Activated CD4-positive, alpha-beta T cell treated with anti-CD3 and anti-CD28 coated beads, Interleukin-2, amount 50 U/mL, for 4 hours (primary cell): Measurements from ENCODE around the gene GNAL.

Source experiments
- DNase-seq, 2 experiments: peaks; one replicate each; pipeline ENCODE4 v3.0.0-alpha.2; 2020

GNAL gene

GRCh38 chr18:11729556-11729955, 40.5 kb downstream of the GNAL start:
- DNase-seq: no peak

GRCh38 chr18:11733031-11733430, 44.0 kb downstream of the GNAL start:
- DNase-seq: peak; percentile 54 to 61

- no peak for DNase-seq
These were observed 47.6 kb downstream of the GNAL start for GRCh38 chr18:11736656-11737055.

GRCh38 chr18:11739893-11740292, 50.8 kb downstream of the GNAL start:
- DNase-seq: no peak

DNA sequence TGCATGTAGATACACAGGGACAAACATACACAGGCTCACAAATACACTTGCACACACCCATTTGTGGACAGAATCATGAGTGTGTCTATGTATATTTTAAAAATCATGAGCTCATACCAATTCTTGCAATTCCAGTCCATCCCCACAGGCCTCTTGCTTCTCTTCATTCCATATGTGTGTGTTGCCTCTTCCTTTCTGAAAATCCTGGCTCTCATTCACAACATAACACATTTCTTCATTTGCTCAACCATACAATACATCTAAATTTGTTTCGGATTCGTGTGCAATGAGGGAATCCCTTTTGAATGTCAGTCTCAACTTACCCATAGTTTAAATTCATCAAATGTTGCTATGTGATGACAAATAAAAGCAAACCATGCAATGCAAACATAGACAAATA, 51.4 kb downstream of the GNAL start:
- no peak for DNase-seq

- no peak for DNase-seq
These were observed 52.6 kb downstream of the GNAL start for GRCh38 chr18:11741505-11742145.

DNA sequence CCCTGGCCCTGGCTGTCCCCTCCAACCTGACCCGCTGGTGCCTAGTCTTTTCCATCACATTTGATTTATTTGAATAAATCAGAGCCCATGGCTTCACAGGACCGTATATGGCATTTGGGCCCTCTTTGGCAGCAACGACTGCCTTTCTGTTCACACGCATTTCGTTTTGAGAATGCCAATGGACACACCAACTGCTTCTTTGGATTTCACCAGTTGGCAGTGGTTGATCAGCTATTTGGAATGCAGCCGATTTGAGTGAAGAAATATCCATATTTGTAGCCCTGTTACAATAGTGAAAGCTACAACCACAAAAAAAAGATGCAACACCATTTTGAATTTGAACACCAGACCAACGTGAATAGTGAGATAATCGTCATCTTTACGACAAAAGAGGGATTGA, 56.5 kb downstream of the GNAL start:
- DNase-seq: no peak

DNA sequence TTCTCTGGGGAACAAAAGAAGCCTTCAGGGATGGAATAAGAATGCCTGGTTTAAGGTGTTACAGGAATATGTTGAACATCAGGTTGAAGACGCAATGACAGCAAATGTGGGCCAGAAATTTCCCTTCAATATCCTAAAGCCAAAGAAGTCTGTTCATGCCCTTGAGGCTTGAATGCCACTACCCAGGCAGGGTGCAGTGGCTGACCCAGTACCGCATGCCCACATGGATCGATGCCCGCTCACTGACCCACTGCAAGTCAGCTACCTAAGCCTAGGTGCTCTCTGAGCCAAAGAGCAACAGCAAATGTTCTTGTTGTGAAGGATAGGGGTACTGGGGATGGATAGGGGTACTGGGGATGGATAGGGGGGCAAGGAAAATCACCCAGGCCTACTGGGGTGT, 58.2 kb downstream of the GNAL start:
- no peak for DNase-seq

GRCh38 chr18:11747731-11748130, 58.7 kb downstream of the GNAL start:
- no peak for DNase-seq

DNA sequence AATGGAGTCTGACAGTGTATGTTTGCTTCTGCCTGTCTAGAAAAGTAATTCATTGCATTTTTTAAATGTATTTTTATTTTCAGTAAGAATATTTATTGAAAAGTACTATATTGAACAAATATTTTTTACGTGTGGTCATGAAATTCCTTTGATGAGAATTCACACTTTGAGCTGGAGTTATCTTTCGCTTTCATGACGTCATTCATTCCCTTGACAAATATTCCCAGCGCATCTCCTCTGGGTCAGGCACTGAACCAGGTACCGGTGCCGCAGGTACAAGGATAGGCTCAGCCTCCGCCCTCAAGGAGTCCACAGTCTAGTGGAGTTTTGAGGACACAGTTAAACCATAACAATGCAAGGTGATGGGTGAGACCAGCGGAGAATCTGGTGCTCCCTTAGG, 60.2 kb downstream of the GNAL start:
- no peak for DNase-seq

GRCh38 chr18:11750171-11750570, 61.1 kb downstream of the GNAL start:
- DNase-seq: no peak

- DNase-seq: no peak
These were observed 61.7 kb downstream of the GNAL start for GRCh38 chr18:11750581-11751310.

GRCh38 chr18:11751341-11752115, 62.5 kb downstream of the GNAL start:
- DNase-seq: no peak

DNA sequence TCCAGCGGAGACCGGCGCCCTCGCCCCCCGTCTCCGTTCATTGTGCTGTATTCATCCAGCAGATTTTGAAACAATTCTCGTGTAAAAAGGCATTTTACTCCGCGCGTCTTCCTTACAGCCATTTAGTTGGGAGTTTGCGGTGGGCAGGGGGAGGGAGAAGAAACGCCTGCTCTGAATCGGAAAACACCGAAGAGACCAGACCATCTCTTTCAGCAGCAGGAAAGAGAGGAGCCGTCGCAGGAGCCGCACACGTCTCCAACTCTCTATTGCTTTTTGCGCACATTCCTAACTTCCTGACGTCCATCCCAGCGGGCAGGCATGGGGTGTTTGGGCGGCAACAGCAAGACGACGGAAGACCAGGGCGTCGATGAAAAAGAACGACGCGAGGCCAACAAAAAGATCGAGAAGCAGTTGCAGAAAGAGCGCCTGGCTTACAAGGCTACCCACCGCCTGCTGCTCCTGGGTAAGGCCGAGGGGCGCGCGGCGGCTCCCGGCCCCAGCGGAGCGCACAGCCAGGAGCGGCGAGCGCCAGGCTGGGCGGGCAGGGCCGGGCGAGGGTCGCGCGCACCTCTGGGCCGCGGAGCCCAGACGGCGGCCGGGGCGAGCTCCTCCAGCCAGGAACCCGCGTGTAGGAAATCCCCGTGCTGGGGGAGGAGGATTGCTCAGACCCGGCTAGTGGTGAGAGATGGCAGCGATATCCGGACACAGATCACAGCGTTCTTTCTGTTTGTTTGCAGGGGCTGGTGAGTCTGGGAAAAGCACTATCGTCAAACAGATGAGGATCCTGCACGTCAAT, 63.2 kb downstream of the GNAL start:
- DNase-seq: no peak

- no peak for DNase-seq
These were observed 65.9 kb downstream of the GNAL start for GRCh38 chr18:11754979-11755378.

- DNase-seq: no peak
These were observed 68.1 kb downstream of the GNAL start for GRCh38 chr18:11757084-11757590.

GRCh38 chr18:11759456-11759855, 70.4 kb downstream of the GNAL start:
- no peak for DNase-seq

DNA sequence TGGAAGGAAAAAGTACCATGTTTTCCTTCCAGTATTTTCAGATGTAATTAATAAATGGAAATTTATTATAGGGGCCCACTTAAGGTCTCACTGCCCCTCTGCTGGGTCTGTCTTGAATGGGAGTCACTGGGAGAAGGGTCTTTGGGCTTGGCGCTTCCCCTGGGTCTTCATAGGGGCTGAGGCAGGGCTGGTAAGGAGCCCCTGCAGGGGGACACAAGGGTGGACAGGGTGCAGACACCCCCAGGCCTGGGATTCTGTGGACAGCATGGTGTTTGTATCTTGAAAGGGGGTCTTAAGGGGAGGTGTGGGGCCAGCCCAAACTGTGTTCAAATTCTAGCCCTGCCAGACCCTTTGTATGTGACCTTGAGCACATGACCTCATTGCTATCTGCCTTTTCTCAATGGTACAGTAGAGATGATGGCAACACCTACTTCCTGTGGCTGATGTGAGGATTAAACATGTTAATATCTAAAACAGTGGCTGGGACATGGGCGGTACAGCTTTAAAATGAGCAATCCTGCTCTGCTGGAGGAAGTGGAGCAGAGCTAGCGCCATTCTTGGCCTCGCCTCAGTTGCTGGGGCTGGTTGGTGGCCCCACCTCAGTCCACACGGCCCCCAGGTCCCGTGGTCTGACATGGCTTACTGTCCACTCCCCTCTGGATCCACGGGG, 71.6 kb downstream of the GNAL start:
- no peak for DNase-seq

DNA sequence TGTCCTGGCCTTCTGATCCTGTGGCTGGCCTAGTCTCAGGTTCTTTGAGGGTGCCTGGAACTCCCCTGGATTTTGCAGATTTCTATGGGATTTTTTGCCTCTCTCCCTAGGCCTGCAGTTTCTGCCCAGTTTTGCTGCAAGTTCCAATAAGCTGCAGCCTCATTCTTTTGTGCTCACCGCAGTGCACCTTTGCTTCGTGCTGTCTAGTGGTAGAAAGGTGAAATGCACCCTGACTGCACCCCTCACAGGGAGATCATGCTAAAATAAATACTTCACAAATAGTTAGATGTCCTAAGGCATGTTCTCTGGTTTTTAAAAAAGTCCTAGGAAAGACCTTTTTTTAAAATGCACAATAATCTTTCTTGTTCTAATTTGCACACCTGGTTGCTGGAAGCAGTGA, 72.5 kb downstream of the GNAL start:
- no peak for DNase-seq

DNA sequence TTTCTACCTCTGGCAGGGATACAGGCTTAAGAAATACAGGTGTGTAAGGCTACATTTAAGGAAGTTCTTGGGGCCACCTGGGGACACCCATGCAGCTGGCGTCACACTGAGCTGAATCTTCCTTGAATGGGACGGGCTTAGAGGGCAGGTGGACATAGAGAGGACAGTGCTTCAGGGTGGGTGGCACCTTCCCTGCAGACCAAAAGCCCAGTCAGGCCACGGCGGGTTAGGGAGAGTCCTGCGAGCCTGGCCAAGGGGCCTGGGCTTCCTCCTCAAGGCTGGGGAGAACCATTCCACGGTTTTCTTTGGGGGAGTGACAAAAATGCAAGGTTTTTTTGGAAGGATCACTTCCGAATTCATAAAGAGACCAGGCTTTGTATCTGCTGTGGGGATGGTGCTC, 73.4 kb downstream of the GNAL start:
- DNase-seq: no peak

DNA sequence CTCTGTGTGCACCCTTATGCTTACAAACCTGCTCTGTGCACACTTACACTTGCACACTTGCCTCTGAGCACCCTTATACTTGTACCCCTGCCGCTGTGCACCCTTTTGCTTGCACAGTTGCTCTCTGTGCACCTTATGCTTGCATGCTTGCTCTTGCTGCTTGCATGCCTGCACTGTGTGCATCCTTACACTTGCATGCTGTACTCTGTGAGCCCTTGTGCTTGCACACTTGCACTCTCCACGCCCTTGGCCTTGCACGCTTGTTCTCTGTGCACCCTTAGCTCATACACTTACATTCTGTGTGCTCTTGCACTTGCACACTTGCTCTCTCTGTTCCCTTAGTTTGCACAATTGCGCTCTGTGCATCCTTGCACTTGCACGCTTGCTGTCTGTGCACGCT, 78.3 kb downstream of the GNAL start:
- no peak for DNase-seq

DNA sequence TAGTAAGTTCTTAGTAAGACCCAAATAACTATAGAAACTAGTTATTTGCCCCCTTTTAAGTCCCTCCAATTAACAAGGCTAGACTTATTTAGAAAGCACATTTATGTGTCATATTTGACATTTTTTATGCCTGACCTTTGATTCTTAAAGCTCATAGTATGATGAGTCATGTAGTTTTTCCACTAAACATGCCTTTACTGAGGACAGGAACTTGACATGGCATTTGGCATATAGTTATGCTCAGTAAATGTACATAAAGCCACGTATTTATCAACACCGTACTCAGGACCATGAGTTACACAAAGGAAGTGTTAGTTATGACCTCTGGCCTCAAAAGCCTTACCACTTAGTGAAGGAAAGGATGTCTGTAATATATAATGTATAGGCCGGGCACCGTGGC, 78.9 kb downstream of the GNAL start:
- no peak for DNase-seq
